Panc1 (cell line): ENCODE data around the gene SFSWAP. TPM values are rescaled to one million over a fixed set of nuclear protein-coding genes. Genes with fewer than 3 reads are reported as not detected.
A peak's percentile ranks its signal among the peaks of the same experiment; 100 is the strongest.

ENCODE experiments used
- ATAC-seq: fragments of 200-7000 bp; cut with Tn5 transposase; 2 replicates; pipeline ENCODE4 v1.9.1; 2020; ENCODE audit warnings: mild to moderate bottlenecking, moderate library complexity
- BruUV-seq: library from RNA; stranded (reverse); fragments of 400-500 nt; replicated peaks from 2 replicates; lab custom pipeline; 2021; lab: Mats Ljungman, UMichigan
- CTCF ChIA-PET: fragments of 300-600 bp; sonication (Branson Sonifier 250); formaldehyde crosslinking; loops from one replicate; lab custom pipeline; 2022; ENCODE audit warnings: antibody characterized with exemption; lab: Charles Lee
- POLR2A ChIA-PET: fragments of 300-600 bp; sonication (Branson Sonifier 250); formaldehyde crosslinking; loops from one replicate; lab custom pipeline; 2022; ENCODE audit warnings: antibody characterized with exemption; lab: Charles Lee
- DNase-seq: peaks from one replicate; pipeline ENCODE4 v3.0.0-alpha.2; 2010; ENCODE audit warnings: low read depth, low spot score
- H3K27ac ChIP-seq: 2 replicates; pipeline ENCODE4 v1.5.1; 2011; ENCODE audit warnings: mild to moderate bottlenecking, low read length, inconsistent platforms
- H3K27me3 ChIP-seq: fragments of 200-500 bp; sonication (Bioruptor generic); 2 replicates; pipeline ENCODE4 v1.6.0; 2014; ENCODE audit warnings: low read length, inconsistent platforms; ENCODE audit not compliant: control insufficient read depth, insufficient read depth
- H3K36me3 ChIP-seq: fragments of 200-500 bp; sonication (Bioruptor generic); 2 replicates; pipeline ENCODE4 v1.5.1; 2014; ENCODE audit warnings: inconsistent platforms, mild to moderate bottlenecking, low read length, moderate library complexity; ENCODE audit not compliant: control insufficient read depth, insufficient read depth
- H3K4me1 ChIP-seq: 2 replicates; pipeline ENCODE4 v1.5.1; 2011; ENCODE audit warnings: inconsistent platforms, mild to moderate bottlenecking, low read length, moderate library complexity; ENCODE audit not compliant: control insufficient read depth, insufficient read depth
- H3K4me3 ChIP-seq, 2 experiments: 2 replicates each; pipeline ENCODE4 v1.5.1; 2011 to 2012; ENCODE audit warnings: low read depth in 2 of 2, low read length in 2 of 2, mild to moderate bottlenecking in 2 of 2, inconsistent platforms in 1 of 2, moderate library complexity in 1 of 2
- H3K9me3 ChIP-seq: fragments of 200-500 bp; sonication (Bioruptor generic); 2 replicates; pipeline ENCODE4 v1.5.1; 2014; ENCODE audit warnings: low read depth, mild to moderate bottlenecking, inconsistent platforms, low read length, moderate library complexity; ENCODE audit not compliant: control insufficient read depth, insufficient read depth
- POLR2AphosphoS5 ChIP-seq: IDR thresholded peaks from 2 replicates; pipeline ENCODE4 v1.6.1; 2012; ENCODE audit warnings: mild to moderate bottlenecking, low read depth, low read length, moderate library complexity
- SIN3A ChIP-seq: IDR thresholded peaks from 2 replicates; pipeline ENCODE4 v1.6.1; 2012; ENCODE audit warnings: low read depth, mild to moderate bottlenecking, low read length, moderate library complexity, borderline replicate concordance; ENCODE audit not compliant: insufficient read depth
- TCF7L2 ChIP-seq: IDR thresholded peaks from 2 replicates; pipeline ENCODE4 v1.6.1; 2011; ENCODE audit warnings: mild to moderate bottlenecking, low read depth, low read length, inconsistent platforms
- in situ Hi-C: cut with HindIII; loops from 2 replicates; pipeline ENCODE4 v1.10.0; 2016; ENCODE audit warnings: low sequenced_read_pairs, low pct_unique_long_range_greater_than_20kb
- intact Hi-C: fragments of 100-400 bp; cut with micrococcal nuclease; formaldehyde crosslinking; loops from one replicate; pipeline ENCODE4 v1.10.0; 2022; ENCODE audit not compliant: unreplicated experiment
- total RNA-seq: library from RNA; stranded (reverse); gene quantifications from one replicate; pipeline ENCODE4 v1.2.1, GENCODE V29; 2021; ENCODE audit not compliant: unreplicated experiment
- TF ChIP-seq, protein P1 (sequence below), 2 experiments: IDR thresholded peaks; 2 replicates each; pipeline ENCODE4 v1.6.1; 2011 to 2012; ENCODE audit warnings: low read depth in 2 of 2, control low read depth in 1 of 2, low read length in 1 of 2, mild to moderate bottlenecking in 1 of 2, moderate library complexity in 1 of 2; ENCODE audit not compliant: insufficient read depth in 1 of 2
- TF ChIP-seq, protein P2 (sequence below): fragments of 450-650 bp; IDR thresholded peaks from 2 replicates; pipeline ENCODE4 v1.5.1; 2017; ENCODE audit warnings: mild to moderate bottlenecking

The SFSWAP gene
- total RNA-seq, 1 experiment from 2014 or later = 41.6 TPM

DNA sequence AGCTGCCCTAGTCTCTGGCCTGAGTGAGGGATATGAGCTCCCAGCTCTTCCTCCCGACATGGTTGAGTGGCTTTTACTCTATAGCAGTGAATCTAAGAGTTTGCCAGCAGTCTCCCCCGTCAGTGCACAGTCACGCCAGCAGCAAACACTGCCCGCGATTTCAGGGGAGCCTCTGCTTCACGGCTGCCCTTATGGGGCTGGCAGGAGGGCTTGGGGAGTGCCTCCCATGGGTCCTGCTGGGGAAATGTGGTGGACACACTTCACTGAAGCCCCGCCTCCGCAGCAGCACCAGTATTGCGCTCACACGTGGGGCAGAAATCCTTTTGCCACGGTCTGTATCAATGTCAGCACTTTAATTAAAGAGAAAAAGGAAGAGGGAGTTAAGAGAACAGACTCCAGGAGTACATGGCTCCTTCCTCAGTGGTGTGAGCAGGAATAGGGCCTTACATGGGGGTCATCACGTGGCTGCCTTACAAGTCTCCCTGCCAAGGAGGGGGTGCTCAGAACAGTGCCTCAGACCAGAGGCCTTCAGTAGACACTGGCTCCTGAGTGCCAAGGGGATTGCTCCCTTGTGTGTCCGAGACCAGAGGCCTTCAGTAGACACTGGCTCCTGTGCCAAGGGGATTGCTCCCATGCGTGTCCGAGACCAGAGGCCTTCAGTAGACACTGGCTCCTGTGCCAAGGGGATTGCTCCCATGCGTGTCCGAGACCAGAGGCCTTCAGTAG, 55.7 kb downstream of the SFSWAP start:
- in situ Hi-C loops = no loop called here
- no peak for TF ChIP-seq SIN3A
- no peak for TF ChIP-seq TCF7L2
- TF ChIP-seq, protein P1, sequence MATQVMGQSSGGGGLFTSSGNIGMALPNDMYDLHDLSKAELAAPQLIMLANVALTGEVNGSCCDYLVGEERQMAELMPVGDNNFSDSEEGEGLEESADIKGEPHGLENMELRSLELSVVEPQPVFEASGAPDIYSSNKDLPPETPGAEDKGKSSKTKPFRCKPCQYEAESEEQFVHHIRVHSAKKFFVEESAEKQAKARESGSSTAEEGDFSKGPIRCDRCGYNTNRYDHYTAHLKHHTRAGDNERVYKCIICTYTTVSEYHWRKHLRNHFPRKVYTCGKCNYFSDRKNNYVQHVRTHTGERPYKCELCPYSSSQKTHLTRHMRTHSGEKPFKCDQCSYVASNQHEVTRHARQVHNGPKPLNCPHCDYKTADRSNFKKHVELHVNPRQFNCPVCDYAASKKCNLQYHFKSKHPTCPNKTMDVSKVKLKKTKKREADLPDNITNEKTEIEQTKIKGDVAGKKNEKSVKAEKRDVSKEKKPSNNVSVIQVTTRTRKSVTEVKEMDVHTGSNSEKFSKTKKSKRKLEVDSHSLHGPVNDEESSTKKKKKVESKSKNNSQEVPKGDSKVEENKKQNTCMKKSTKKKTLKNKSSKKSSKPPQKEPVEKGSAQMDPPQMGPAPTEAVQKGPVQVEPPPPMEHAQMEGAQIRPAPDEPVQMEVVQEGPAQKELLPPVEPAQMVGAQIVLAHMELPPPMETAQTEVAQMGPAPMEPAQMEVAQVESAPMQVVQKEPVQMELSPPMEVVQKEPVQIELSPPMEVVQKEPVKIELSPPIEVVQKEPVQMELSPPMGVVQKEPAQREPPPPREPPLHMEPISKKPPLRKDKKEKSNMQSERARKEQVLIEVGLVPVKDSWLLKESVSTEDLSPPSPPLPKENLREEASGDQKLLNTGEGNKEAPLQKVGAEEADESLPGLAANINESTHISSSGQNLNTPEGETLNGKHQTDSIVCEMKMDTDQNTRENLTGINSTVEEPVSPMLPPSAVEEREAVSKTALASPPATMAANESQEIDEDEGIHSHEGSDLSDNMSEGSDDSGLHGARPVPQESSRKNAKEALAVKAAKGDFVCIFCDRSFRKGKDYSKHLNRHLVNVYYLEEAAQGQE (IDR thresholded peaks at IDR 0.05; ENCODE audit: insufficient read depth in 1 of 2, low read depth in 2 of 2, low read length in 1 of 2) = no peak
- TF ChIP-seq, protein P2, sequence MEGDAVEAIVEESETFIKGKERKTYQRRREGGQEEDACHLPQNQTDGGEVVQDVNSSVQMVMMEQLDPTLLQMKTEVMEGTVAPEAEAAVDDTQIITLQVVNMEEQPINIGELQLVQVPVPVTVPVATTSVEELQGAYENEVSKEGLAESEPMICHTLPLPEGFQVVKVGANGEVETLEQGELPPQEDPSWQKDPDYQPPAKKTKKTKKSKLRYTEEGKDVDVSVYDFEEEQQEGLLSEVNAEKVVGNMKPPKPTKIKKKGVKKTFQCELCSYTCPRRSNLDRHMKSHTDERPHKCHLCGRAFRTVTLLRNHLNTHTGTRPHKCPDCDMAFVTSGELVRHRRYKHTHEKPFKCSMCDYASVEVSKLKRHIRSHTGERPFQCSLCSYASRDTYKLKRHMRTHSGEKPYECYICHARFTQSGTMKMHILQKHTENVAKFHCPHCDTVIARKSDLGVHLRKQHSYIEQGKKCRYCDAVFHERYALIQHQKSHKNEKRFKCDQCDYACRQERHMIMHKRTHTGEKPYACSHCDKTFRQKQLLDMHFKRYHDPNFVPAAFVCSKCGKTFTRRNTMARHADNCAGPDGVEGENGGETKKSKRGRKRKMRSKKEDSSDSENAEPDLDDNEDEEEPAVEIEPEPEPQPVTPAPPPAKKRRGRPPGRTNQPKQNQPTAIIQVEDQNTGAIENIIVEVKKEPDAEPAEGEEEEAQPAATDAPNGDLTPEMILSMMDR = no peak
- no peak for TF ChIP-seq POLR2AphosphoS5
- CTCF ChIA-PET = interaction anchor here (0.6 kb wide), 1 partner anchor 1515 kb away, joined by 3 read pairs; no protein-coding TSS in a partner anchor
- intact Hi-C loops = no loop called here
- H3K27ac ChIP-seq = no peak overlapping the region
- no peak overlapping the region for H3K4me3 ChIP-seq
- H3K36me3 ChIP-seq = peaks cover 8% of the 10 kb centered on the region
- POLR2A ChIA-PET = no interaction called here
- H3K27me3 ChIP-seq = no peaks in the 10 kb centered on the region
- 0 out of 2 replicates have a peak, but pooled peaks have one; percentile 22 for ATAC-seq
- no peaks in the 10 kb centered on the region for H3K4me1 ChIP-seq
- no TSS peak for BruUV-seq
- no peaks in the 10 kb centered on the region for H3K9me3 ChIP-seq
- DNase-seq = no peak

DNA sequence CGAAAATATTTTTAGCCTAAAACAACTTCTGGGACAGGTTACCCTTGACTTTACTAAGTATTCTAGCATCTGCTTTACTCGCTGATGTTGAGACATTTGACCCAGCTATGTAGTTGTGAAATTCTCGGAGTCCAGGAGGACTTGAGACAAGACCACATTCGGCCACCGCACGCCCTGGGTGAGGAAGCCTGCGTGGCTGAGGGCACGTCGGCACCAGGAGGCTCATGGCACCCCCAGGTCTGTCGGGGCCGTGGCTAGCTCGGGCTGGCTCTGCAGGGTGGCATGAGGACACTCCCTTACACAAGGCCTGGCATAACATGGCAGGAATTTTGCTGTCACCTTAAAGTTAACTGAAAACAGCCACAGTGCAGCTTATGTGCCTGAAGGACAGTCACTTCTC, 59.2 kb downstream of the SFSWAP start:
- no peak for DNase-seq
- ChIA-PET CTCF (no interaction called here), POLR2A (no interaction called here)
- intact Hi-C loops (no loop called here), in situ Hi-C loops (no loop called here)
- Histone ChIP-seq H3K27me3 (no peaks in the 10 kb centered on the region), H3K9me3 (no peaks in the 10 kb centered on the region), H3K4me1 (no peaks in the 10 kb centered on the region; the same call in 1 of the 2 replicates), H3K36me3 (peaks cover 15% of the 10 kb centered on the region), H3K27ac (no peak overlapping the region), H3K4me3 (no peak overlapping the region)
- no peak for ATAC-seq
- BruUV-seq = no TSS peak
- no peak for TF ChIP-seq SIN3A
- no peak for TF ChIP-seq POLR2AphosphoS5
- TF ChIP-seq, protein P1 (IDR thresholded peaks at IDR 0.05; ENCODE audit: insufficient read depth in 1 of 2, low read depth in 2 of 2, low read length in 1 of 2) = no peak
- TF ChIP-seq, protein P2 = no peak
- no peak for TF ChIP-seq TCF7L2
